HG02943 (cell line): ENCODE results near the gene RASA2.
A peak's percentile ranks its signal among the peaks of the same experiment; 100 is the strongest.
"Not testable (repeated sequence)": the region's sequence is repeated elsewhere in the genome, so short reads cannot be mapped to it uniquely, and the experiment has no call there.

Source experiments
- ATAC-seq: cut with Tn5 transposase; IDR thresholded peaks from one replicate; pipeline ENCODE4 v1.9.1; 2021; ENCODE audit warnings: mild to moderate bottlenecking, low read depth, moderate library complexity; ENCODE audit not compliant: unreplicated experiment

Gene RASA2

DNA sequence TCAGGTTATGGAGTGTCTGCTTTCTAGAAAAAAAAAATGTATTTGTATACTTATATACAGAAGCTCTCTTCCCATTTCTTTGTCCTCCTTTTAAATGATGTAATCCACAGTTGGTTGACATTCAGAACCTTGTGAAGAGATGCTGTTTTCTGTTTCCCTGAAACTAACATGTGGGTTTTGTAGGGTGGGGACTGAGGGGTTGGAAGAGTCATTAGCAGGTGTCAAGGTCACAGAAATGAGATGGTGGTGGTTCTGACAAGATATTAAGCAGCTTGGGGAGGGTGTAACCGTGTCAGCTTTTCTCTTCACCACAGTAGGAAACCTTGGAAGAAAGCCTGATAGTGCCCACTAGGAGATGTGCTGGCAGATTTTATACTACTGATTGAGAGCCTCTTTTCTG, 2.4 kb downstream of the RASA2 start:
- ATAC-seq: no peak

DNA sequence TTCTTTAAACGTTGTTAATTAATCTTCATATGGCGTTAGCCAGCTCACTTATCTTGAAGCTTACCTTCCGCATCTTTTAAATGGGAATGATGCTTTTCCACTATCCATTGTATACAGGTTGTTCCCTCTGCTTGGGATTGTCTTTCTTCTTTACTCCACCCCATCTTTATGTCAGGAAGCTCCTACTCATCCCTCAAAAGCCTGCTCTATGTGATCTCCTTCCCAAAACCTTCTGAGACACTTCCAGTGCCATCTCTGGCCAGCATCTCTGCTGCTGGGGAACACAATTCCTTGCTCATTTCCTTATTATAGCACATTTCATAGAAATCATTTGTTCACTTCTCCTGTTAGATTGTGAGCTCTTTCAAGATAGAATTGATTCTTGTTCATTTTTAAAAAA, 4.3 kb downstream of the RASA2 start:
- ATAC-seq: no peak

DNA sequence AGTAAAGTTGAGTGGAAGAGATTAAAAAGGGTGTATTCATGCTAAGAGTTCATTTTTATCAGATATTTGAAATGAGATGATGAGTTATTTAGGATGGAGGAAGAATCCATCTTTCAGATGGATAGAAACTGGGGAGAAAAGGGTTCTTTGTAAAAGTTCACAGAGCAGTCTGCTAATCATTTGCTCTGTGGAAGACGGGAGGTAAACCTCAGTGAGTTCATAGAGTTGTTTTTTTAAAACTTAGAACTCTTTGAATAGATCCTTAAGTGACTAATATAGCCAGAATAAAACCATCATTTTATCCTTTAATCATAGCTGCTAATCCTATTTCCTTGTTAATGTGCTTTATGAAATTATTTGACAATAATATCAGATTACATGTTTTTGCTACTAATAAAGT, 5.1 kb downstream of the RASA2 start:
- no peak for ATAC-seq

DNA sequence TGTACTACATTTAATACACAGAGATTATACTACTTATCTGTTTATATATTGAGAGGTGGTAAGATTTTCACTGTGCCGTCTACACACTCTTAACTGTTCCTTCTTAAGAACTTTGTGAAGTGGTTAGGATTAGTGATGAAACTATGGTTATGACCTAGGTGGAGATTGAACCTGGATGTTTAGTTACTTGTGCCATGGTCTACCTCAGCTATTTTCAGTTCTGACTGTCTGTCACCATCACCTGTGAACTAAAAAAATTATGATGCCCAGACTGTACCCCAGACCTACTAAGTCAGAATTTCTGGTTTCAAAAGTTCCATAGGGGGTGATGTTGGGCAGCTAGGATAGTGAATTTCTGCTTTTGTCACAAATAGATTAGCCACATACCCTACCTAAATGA, 6.4 kb downstream of the RASA2 start:
- ATAC-seq: no peak

DNA sequence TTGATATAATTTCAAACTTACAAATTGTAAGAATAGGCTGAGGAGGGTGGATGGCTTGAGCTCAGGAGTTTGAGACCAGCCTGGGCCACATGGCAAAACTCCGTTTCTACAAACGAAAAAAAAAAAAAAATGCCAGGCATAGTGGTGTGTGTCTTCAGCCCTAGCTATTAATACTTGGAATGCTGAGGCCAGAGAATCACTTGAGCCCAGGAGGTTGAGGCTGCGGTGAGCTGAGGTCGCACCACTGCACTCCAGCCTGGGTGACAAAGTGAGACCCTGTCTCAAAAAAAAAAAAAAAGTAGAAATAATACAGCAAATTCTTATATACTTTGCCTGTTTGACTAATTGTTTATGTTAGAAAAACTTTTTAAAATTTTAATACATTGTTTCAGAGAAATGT, 10.8 kb downstream of the RASA2 start:
- ATAC-seq: not testable (repeated sequence)

DNA sequence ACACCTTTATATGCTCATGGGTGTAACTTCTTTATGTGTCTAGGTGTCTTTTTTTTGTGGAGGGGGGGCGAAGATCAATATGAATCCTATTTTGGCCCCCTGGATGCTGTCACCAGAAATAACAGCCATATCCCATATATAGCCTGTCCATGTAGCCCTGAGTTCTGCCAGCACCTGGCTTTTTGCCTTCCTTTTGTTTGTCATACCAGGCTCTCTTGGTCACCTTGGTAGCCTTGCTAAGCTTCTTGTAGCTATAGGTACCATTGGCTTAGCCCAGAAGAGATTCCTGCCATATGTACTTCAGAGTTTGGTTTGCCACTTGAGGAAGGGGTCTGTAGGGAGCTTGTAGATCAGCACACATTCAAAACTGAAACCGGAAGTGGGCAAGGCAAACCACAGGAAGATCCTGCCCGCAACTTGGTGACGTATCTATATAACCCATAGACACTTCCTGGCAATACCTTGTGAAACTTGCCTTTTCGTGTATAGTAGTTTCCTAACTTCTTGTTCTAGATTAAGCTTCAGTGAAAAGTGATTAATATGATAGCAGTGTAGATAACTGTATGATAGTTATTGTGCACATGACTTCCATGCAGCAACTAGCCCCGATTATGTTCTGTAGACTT, 11.9 kb downstream of the RASA2 start:
- peak; percentile 93 for ATAC-seq

DNA sequence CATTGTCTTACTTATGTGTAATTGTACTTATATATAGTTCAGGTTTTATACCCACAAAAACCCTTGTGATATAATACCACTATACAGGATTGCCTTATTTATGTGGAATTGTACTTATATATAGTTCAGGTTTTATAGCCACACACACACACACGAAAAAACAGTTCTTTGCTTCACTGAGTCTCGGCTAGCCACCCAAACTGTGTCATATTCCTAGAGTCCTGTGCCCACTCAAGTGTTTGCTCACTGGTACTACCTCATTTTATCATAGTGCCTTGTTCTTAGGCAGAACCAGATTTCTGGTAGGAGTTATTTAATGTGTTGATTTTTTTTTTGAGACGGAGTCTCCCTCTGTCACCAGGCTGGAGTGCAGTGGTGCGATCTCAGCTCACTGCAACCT, 12.5 kb downstream of the RASA2 start:
- no peak for ATAC-seq

DNA sequence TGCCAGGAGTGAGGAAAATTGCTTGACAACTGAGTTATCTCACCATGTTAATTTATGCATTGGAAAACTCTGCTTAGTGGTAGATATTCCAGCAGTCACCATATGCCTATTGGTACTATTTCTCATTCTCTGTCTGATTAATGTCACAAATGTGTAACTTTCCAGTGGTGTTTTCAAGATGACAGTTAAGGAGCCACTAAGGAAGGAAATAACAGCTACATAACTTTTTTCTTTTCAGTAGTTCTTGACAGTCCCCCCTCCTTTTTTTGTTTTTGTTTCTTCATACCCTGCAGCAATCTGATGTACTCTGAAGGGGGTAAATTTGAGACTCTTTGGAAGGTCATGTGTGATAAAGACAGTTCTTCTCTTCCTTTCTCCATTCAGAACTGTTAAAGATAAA, 13.1 kb downstream of the RASA2 start:
- no peak for ATAC-seq

DNA sequence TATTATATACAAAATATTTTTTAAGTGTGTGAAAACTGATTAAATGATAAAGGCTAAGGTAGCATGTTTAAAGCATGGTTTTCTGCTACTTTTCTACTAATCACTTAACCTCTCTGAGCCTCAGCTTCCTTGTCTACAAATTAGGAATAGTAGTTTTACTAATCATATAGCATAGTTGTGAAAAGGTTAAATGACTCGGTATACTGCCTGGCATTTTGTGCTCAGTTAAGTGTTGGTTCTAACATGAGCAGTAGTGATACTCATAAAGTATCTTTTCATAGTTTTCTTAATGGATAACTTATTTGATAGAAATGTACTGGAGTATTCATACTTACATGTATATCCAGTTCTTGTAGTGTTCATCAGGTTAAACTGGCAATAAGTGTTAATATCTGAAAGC, 13.6 kb downstream of the RASA2 start:
- no peak for ATAC-seq

DNA sequence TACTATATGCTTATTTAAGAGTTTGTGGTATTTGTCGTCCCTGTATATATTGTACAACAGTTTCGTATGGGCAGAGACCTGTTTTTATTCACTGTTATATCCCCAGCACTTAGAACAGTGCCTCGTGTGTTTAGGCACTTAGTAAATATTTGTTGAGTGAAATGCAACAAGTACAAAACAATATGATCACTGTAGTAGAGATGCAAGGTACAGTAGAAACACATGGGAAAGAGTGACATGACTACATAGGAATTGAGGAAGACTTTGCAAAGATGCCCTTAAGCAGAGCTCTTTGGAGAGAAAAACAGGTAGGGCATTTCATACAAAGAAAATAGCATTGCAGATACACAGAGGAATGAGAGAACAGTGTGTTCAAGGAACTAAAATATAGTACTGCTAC, 18.3 kb downstream of the RASA2 start:
- no peak for ATAC-seq

DNA sequence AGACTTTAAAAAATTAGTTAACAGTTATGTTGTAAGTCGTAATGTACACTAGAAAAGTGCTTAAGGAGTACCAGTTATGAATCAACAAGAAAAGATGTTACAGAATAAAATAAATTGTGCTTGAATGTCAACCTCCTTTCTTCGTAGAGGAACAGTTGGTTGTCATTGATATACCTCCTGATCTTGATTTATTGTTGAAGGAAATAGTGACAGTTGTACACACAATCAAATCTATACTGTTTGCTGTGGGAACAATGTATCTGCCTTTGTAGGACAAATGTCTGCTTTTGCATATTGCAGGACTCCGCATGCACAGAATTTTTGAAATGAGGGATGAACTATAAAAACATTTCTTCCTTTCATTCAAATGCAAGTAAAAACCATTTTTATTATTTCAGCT, 19.2 kb downstream of the RASA2 start:
- no peak for ATAC-seq

DNA sequence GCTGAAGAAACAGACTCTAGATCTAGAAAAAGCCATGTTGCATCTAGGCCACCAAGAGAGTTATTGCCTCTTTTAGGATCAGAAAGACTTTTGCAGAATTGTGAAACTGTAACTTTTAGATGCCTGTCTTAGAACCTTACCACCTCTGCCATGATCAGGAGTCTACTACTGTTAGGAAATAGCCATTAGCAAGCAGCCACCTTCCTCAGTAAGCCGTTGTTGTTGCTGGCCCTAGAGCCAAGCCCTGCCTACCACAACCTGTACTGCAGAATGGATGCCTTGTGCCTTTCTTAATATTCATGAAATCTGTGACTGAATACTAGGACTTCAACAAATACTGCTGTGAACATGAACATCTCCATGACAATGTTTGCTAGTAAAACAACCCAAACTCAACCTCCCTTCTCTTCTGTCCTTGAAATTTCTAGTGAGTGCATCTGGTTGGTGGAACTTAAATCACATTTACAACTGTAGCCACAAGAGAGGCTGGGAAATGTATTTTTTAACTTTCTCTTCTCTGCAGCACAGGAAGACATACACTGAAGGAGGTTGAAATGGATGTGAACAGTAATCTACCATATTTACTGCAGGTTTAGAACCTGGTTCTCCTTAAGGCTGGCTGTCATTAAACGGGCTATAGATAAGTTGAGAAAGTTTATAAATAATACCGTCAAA, 20.7 kb downstream of the RASA2 start:
- no peak for ATAC-seq

DNA sequence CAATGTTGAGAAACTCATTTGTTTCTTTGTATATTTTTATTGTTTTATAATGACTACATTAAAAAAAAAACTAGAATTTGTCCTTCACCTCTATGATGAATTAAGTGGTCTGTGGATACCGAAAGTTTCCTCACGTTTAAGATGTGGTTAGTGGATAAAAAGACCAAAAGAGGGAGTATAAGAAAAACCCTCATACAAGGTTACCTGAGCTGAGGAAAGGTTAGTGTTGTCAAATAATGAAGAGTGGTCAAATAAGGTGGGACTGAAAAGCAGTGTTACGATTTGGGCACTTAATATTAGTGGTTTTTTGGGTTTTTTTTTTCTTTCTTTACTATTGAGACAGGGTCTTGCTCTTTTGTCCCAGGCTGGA, 21.2 kb downstream of the RASA2 start:
- ATAC-seq: no peak

DNA sequence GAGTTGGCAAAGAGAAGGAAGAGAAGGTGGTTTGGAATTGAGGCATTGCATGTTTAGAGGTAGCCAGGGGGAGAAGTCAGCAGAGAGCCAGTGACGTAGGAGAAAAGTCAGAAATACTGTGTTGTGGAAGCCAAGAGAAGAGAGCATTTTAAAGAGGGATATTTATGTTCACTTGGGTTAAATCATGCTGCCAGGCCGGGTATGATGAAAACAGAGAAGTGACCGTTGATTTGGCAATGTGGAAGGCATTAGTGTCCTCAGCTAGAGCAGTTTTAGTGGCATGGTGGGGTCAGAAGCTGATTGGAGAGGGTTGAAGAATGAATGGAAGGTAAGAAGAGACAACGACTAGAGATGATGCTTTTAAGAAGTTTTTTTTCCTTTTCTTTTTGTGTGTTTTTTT, 24.5 kb downstream of the RASA2 start:
- ATAC-seq: no peak

DNA sequence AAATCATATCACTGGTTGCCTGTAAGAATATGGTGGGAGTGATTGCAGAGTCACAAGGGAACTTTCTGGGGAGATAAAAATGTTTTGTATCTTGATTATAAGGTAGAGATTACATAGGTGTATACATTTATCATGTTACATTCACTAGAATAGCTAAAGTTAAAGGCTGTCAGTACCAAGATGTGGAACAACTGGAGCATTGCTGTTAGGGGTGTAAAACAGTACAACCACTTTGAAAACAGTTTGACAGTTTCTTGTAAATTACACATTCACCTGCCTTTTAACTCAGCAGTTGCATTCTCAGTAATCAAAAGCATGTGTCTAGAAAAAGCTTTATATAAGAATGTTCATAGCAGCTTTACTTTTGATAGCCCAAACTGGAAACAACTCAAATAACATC, 27.6 kb downstream of the RASA2 start:
- no peak for ATAC-seq

DNA sequence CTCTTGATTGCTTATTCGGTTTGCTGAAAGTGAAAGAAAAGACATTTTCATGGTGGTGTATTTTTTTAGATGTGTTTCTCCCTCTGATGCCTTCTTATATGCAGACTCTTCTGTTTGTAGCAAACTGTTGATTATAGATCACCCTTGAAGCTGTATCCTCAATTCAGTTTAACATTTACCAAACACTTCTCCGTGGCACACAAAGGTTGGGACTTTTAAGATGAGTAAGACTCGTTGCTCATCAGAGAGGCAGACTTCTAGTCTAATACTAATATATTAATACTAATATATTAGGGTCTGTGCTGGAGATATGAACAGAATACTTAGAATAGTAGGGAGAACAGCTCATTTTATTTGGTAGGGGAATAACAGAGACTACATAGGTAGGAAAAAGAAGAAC, 32.8 kb downstream of the RASA2 start:
- ATAC-seq: no peak

DNA sequence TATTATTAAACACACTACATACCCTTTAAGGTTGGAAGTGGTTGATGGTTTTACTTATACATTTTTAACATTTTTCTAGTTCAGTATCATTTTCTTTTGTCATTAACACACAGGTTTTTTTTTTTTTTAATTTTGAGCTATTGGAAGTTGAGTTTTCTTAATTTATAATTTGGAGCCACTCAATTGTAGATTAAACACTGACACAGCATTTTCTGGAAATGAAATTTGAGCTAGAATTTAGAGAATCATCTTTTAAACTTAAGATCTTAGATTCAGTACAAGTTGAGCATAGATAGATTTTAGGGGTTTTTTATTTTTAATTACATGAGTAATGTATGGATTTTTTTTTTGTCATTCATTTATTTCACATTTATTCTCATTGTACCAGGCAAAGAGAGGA, 35.0 kb downstream of the RASA2 start:
- no peak for ATAC-seq

DNA sequence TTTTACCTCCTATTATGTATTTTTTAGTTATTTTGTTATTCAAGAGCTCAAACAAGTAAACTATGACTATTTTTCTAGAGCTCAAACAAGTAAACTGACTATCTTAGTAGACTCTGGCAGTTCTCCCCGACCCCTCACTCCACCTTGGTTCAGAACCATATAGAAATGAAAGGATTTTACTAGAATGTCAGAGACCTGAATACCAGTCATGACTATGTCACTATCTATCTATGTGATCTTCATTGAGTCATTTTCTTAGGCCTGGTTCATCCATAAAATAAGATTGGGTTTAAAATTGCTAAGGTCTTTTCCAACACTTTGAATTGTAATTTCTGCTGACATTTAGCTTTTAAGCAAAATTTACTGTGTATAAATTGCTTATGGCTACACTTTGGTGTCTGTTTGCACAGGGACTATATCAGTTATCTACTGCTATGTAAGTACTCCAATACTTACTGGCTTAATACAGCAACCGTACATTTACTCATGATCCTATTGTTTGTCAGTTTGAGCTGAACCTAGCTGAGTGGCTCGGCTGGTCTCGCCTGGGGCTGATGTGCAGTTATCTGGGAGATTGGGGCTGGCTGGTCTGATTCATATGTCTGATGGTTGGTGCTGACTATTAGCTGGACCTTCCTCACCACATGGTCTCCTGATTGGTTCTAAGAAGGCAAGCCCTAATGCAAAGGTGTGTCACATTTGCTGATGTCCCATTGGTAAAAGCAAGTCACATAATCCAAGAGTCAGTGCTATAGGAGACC, 37.0 kb downstream of the RASA2 start:
- no peak for ATAC-seq

DNA sequence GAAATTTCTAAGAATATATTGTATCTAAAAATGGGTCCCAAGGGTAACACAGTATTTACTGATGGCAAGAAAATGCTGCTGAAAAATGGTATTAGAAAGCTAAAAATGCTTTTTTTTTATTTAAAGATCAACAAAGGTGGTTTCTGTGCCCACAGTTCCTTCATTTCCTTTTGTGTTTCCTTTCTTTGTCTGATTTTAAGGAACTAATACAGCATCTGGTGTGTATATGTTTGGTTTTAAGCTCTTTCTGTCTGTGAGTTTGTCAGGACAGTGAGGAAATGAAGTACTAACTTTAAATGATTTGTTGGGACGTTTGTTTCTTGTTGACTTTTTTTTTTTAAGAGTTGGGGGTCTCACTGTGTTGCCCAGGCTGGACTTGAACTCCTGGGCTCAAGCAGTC, 38.2 kb downstream of the RASA2 start:
- ATAC-seq: no peak

DNA sequence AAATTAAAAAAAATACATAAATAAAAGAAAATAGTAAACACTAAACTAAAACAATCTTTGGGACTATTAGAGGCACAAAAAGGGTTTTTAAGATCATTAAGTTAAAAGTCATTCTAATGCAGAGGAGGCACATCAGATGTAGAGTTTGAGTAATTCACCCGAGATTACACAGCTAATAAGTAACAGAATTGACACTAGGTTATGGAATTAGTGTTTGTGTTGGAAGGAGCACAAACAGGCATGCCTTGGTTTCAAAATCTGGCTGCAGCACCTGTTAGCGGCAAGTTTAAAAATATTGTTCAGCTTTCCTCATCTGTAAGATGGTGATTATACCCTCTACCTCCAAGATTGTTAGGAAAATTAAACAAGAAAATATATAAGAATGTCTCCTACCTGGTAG, 39.0 kb downstream of the RASA2 start:
- no peak for ATAC-seq

DNA sequence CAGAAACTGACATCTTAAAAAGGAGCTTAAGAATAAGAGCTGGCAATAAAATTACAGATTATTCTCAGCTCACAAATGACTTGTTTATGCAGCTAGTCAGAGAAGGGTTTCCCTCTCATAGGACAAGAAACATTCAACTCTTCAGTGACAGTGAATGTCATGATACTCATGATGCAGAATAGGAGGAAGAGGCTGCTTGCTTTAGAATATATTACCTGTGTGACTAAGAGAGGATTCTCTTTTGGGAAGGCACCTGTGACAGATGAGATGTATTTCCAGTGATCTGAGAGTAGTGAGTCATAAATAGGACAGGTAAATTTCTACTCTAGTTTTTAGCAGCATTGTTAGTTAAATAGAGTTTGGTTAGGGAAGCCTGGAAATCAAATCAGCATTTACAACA, 39.9 kb downstream of the RASA2 start:
- no peak for ATAC-seq

DNA sequence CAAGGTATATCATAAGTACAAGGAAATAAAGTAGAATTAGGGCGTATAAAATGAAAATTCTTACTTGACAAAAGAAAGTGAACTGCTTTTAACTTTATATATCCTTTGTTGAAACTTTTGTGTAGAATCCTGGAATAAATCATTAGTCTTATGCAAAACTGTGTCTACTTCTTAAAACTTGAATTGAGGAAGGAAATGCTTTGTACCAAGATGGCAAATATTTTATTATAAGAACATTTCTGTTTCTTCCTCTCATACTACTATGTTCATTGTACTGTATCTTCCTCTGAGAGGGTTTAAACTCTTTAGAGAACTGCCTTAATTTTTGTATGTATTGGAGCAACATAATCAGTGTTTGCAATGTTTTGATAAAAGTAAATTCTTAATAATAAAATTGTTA, 42.0 kb downstream of the RASA2 start:
- no peak for ATAC-seq
